Measurements from ENCODE around the gene TMOD3.

GRCh38 chr15:51783967-51784366, 45.5 kb upstream of the TMOD3 start:
- no peak for TF ChIP-seq CTCF (IDR thresholded peaks at IDR 0.05; ENCODE audit: insufficient read depth, low read length, poor library complexity, severe bottlenecking)
- no peak for TF ChIP-seq EZH2phosphoT487 (conservative IDR thresholded peaks at IDR 0.05; ENCODE audit: low read length)

All from SU-DHL-6 (cell line).